Measurements from ENCODE around the gene COX17.

The COX17 gene

DNA sequence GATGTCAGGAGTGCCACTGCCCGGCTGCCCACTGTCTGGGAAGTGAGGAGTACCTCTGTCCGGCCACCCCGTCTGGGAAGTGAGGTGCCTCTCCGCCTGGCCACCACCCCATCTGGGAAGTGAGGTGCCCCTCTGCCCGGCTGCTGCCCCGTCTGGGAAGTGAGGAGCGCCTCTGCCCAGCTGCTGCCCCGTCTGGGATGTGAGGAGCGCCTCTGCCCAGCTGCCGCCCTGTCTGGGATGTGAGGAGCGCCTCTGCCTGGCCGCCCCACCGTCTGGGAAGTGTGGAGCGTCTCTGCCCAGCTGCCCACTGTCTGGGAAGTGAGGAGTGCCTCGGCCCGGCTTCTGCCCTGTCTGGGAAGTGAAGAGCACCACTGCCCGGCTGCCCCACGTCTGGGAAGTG lies 3.3 kb downstream of the COX17 start:
- DNase-seq: no peak

GRCh38 chr3:119672776-119673175 lies 4.4 kb downstream of the COX17 start:
- DNase-seq: no peak

DNA sequence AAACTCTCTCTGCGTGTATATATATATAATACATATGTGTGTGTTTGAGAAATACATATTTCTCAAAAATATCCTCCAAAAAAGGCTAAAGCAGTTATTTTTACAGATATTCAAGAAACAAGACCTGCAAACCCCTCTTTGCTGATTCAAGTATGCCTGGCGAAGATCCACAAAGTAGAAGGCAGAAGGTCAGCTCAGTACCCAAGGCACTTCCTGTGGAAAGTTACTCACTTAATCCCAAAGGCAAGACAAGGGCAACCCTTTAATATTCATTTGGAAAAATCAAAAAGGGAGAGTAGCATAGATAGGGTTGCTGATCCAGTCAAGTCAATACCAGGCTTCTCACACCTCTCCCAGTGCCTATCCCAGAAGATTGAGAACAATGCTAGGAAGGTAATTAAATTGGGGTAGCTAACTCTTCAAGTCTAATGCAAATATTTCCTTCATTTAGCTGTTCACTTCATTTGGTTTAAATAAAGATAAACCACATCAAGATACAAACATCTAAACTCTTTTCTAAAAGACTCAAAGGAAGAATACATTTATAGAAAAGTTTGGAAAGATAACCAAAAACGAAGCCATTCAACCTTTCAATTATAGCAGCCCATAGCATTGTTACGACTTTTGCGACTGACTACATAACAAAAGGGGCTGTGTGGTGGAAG lies 7.2 kb downstream of the COX17 start:
- no peak for DNase-seq

DNA sequence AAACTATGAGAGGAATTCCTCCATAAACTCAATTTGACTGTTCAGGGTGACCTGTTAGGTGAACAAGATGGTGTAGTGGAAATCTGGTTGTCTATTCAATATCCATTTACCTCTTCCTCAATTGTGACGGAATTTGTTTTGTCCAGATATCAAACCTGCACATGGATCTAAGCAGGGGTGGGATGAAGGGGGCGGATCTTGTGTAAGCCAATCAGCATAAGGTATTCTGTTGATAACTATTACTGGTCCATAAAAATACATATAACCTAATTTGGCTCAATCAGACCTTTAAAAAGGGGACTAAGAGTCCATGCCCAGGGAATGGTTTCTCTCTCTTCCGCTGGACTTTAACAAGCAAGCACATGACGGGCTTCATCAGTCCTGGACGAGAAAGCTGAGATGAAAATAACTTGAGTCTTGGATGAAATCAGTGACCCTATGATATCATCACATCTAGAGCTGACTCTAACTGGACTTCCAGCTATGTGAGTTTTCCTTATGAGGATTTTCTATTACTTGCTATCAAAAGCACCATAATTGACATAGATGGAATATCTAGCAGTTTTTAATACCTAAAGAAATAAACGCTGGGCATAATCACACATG lies 11.1 kb downstream of the COX17 start:
- no peak for DNase-seq

DNA sequence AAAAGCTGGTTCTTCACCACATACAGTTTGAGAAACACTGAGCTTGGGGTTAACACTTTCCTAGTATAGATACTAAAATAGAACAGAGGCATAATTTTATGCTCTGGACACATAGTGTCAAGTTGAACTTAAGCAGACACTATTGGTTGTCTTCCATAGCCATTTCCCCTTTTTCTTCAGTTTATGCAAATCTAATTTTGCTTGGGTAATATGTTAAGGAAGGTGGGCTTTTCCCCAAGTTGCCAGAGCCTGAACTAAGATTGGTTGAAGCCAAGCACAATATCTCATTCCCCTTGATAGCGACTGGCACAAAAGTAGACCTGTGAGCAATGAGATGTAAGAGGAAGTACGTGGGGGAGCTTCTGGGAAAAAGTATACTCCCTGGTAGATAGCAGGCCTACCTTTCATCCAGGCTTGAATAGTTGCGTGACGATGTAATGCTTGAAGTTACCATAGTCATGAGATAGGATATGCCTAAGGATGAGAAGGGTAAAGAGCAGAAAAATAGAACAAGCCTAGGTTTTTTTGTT lies 12.3 kb downstream of the COX17 start:
- DNase-seq: no peak

GRCh38 chr3:119664370-119664769 lies 12.8 kb downstream of the COX17 start:
- no peak for DNase-seq

GRCh38 chr3:119663885-119664284 lies 13.3 kb downstream of the COX17 start:
- DNase-seq: no peak

DNA sequence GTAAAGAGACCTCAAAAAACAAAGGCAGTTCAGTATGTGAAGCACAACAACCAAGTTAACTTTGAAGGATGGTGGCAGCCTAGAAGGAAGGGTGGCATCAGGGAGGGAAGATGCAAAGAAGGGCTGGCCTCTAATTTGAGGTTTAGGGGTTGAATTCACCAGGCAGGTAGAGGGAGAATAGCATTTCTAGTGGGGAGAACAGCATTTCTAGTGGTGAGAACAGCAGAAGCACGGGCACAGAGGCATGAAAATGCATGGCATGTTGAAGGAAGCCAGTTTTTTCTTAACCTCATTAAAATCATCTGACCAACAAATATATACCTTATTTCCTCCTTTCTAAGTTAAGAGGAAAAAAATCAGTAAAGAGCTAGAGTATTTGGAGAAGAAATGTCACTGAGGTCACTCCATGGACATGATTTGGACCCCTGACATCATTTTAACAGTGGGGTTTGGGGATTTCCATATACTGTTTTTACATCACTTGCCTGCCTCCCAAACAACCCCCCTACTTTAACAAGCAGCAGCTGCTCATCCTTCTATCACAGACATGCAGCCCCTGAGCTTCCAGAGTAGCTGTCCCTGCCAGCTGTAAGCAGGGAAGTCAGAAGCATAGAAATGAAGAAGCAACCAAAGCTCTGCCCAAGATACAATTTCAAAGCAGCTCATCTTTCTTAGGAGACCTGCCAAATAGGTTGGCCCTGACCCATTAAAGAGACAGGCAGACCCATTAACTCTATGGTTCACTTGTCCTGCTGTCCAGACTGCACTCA lies 14.4 kb downstream of the COX17 start:
- no peak for DNase-seq

GRCh38 chr3:119660474-119661440 lies 16.4 kb downstream of the COX17 start, which contains the start of gene POPDC2:
Gene POPDC2, minus strand, starts transcription at chr3:119660589. Its CDS starts 166 bp downstream, at chr3:119660423.
- no peak for DNase-seq

DNA sequence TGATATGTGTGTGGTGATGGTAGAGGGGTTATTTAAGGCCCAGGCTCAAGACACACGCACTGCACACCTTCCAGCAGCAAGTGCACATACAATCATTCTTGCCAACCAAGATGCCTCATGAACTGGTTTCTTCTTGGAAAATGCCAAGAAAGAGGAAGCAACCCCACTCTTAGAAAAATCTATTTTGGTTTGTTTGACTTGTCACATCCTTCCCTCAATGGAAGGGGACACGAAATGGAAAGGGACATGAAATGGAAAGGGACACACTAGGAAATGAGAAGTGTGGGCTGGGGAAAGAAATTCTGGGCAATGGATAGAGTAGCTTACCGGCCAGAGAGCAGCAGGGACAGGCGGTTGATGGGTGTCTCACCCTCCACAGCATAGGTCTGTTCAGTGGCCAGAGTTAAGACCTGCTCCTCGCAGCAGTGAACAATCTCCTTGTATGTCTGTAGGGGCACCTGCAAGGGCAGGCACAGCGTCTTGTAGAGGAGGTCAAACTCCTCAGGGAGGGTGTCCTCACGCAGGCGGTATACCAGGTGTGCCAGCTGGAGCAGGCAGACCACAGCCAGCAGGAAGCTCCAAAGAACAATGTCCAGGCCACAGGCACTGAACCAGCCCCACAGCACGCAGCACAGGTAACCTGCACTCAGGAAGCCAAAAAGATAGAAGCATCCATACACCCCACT lies 17.5 kb downstream of the COX17 start:
- DNase-seq: no peak

- DNase-seq: no peak
Observed at GRCh38 chr3:119658994-119659393, 18.2 kb downstream of the COX17 start.

- DNase-seq: no peak
Observed at GRCh38 chr3:119657887-119658702, 19.1 kb downstream of the COX17 start.

GRCh38 chr3:119653876-119654275 lies 23.3 kb downstream of the COX17 start:
- DNase-seq: no peak

DNA sequence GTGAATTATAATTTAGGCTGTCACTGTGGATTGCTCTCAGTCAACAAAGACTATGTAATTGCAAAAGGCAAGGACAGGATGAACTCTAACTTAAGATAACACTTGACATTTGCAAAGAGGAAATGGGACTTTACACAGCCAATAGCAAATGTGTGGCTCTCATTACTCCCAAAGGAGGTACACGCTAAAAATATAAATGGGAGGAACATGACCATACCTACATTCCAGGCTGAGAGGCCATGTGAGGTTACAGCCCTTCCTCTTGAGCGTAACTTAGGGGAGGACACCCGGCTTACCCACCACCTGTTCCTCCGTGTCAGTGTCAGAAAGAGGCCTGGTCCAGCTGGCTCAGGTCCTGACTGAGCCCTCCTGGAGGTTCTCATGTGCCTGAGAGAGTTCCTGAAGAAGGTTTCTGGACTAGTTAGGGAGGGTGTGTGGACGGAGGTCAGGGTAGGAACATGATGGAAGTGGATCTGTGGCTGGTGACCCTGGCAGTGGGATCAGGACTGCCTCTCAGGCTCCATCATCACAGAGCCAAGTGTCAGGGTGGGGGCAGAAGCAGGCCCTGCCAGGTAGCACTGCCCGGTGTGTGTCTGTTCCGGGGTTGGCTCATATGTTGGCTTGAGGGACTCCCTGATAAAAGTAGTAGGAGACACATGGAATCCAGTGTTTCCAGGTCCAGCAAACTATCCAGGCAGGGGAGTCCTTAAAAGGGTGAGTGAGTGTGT lies 24.7 kb downstream of the COX17 start:
- DNase-seq: no peak

GRCh38 chr3:119649761-119650160 lies 27.4 kb downstream of the COX17 start:
- no peak for DNase-seq

DNA sequence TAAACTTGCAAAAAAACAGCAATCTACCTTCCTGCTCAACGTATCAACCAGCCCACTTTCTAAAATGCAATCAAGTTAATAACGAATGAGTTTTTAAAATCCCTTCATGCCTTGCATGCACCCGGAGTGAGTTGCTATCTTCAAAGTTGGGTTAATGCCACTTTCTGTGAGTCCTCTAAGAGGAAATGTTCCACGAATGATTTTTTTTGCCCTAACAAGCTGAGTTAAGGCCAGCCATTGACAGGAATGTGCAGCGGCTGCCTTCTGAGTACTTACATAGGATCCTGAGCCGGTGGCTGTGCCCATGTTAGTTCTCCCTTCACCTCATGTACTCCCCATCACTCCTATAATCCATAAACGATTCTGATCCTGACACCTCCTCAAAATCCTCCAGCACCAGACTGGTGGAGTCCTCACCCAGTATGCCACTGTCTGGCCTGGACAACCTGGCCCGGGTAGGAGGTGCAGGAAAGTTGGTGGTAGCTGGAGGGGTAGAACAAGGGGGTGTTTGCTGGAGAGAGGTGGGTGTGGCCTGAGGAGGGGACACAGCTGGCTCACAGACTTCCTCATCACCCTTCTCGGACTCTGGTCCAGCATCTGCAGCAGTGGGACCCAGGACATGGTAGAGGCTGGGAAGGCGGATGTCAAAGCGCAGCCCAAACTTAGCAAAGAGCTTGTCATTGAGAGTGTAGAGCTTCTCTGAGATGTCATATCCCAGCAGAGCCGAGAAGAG lies 29.2 kb downstream of the COX17 start:
- no peak for DNase-seq

DNA sequence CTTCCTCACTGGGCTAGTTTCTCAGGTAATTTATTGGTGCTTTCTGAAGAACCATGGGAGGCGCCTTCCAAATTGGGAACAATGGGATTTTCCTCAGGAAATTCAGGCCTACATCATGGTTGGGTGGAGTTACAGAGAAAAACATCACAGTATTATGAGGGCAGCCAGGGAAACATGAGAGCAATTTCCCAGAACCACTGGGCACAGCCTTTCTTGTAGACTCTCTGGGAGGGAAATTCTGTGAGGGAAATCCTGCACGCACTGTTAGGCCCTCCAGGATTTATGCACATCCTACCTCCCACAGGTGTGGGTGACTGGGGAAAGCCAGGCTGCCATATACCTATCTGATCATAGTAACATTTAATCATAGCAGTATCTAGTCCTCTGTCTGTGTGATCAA lies 30.0 kb downstream of the COX17 start:
- no peak for DNase-seq

DNA sequence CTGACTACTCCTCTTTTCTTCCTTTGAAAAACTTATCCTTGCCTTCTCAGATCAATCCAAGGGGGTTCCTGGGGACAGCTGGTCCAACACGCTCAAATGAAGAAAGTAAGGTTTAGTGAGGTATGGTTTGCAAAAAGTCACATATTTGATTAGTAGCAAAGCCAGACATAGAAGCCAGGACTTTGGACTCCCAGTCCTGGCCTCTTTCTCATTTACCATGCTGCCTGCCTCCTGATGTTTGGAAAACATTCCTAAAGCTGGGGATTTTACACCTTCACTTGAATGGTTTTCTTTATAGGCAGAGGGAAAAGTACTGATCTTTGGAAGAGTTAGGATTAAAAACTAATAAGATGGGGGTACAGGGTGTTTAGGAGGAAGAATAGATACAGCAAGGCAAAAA lies 31.4 kb downstream of the COX17 start:
- DNase-seq: no peak

DNA sequence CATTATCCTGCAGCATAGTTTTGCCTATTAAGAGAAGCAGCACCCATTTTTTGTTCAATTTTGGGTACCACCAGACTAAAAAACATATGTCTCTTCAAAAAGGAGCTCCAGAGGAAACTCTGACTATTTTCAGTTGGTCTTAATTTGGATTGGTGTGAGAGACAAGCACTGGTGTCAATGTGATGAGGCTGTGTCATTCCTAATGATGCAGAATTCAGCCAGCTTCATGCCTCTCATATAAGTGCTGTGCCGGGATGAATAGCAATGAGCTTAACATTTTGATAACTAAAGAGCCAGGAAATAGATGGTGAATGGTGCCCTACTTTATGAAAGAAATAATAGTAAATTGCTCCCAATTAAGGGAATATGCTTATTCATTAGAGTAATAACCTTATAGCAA lies 32.7 kb downstream of the COX17 start:
- DNase-seq: no peak

- no peak for DNase-seq
Observed at GRCh38 chr3:119643528-119643927, 33.7 kb downstream of the COX17 start.

Data from NCI-H146 (cell line).